HEK293 (cell line): ENCODE data around the gene TBX10.

Experiments used
- CTCF ChIA-PET: fragments of 350-600 bp; formaldehyde crosslinking; extraction: SDS; loops from one replicate; lab custom pipeline; 2021; ENCODE audit warnings: antibody characterized with exemption; lab: Yijun Ruan, JAX
- POLR2A ChIA-PET: fragments of 300-600 bp; formaldehyde crosslinking; extraction: SDS; loops from one replicate; lab custom pipeline; 2020; ENCODE audit warnings: antibody characterized with exemption, inconsistent platforms; lab: Yijun Ruan, JAX
- H3K27ac ChIP-seq: fragments of 200-500 bp; sonication (Bioruptor generic); 2 replicates; pipeline ENCODE4 v1.5.1; 2014; ENCODE audit warnings: low read depth, low read length, control low read depth, inconsistent platforms; ENCODE audit errors: extremely low read depth
- H3K36me3 ChIP-seq, 2 experiments: fragments of 200-500 bp in 1 of 2; sonication (Bioruptor generic) in 1 of 2; 1 replicate in 1 of 2; 2 replicates in 1 of 2; pipeline ENCODE4 v1.5.1; 2014 to 2017; ENCODE audit warnings: inconsistent platforms in 2 of 2, low read length in 2 of 2; ENCODE audit not compliant: control insufficient read depth in 2 of 2, insufficient read depth in 1 of 2
- H3K4me1 ChIP-seq: fragments of 200-500 bp; sonication (Bioruptor generic); 2 replicates; pipeline ENCODE4 v1.5.1; 2014; ENCODE audit warnings: mild to moderate bottlenecking, low read length, inconsistent platforms; ENCODE audit not compliant: control insufficient read depth, insufficient read depth
- H3K4me3 ChIP-seq: 2 replicates; pipeline ENCODE4 v1.5.1; 2011; ENCODE audit warnings: low read depth, mild to moderate bottlenecking, control low read depth, low read length, moderate library complexity
- H3K9me3 ChIP-seq: fragments of 200-500 bp; sonication (Bioruptor generic); 2 replicates; pipeline ENCODE4 v1.5.1; 2014; ENCODE audit warnings: low read depth, low read length, inconsistent platforms; ENCODE audit not compliant: control insufficient read depth, insufficient read depth
- ATF2 ChIP-seq: fragments of 450-650 bp; formaldehyde crosslinking; IDR thresholded peaks from 2 replicates; pipeline ENCODE4 v1.5.1; 2016; ENCODE audit warnings: missing biosample characterization, missing genetic modification characterization, low read depth
- EGR2 ChIP-seq: fragments of 450-650 bp; formaldehyde crosslinking; IDR thresholded peaks from 2 replicates; pipeline ENCODE4 v1.5.1; 2016; ENCODE audit warnings: low read depth, missing biosample characterization, missing genetic modification characterization
- GLIS2 ChIP-seq: fragments of 450-650 bp; formaldehyde crosslinking; IDR thresholded peaks from 2 replicates; pipeline ENCODE4 v1.5.1; 2016; ENCODE audit warnings: missing biosample characterization, missing genetic modification characterization
- SP2 ChIP-seq: fragments of 450-650 bp; formaldehyde crosslinking; IDR thresholded peaks from 2 replicates; pipeline ENCODE4 v1.5.1; 2016; ENCODE audit warnings: missing biosample characterization, missing genetic modification characterization
- TCF7L2 ChIP-seq: IDR thresholded peaks from 2 replicates; pipeline ENCODE4 v1.6.1; 2011; ENCODE audit warnings: low read depth, mild to moderate bottlenecking, inconsistent platforms, low read length, moderate library complexity, borderline replicate concordance
- TRIM28 ChIP-seq: IDR thresholded peaks from 2 replicates; pipeline ENCODE4 v1.6.1; 2011; ENCODE audit warnings: low read length, control low read depth, borderline replicate concordance
- YY2 ChIP-seq: fragments of 450-650 bp; formaldehyde crosslinking; IDR thresholded peaks from 2 replicates; pipeline ENCODE4 v1.5.1; 2016; ENCODE audit warnings: missing biosample characterization, missing genetic modification characterization
- ZFHX2 ChIP-seq: fragments of 450-650 bp; formaldehyde crosslinking; conservative IDR thresholded peaks from 2 replicates; pipeline ENCODE4 v1.5.1; 2016; ENCODE audit warnings: missing biosample characterization, missing genetic modification characterization
- ZNF133 ChIP-seq: fragments of 450-650 bp; formaldehyde crosslinking; IDR thresholded peaks from 2 replicates; pipeline ENCODE4 v1.5.1; 2016; ENCODE audit warnings: missing biosample characterization, missing genetic modification characterization
- ZNF169 ChIP-seq: fragments of 450-650 bp; formaldehyde crosslinking; IDR thresholded peaks from 2 replicates; pipeline ENCODE4 v1.5.1; 2016; ENCODE audit warnings: missing biosample characterization, missing genetic modification characterization
- ZNF211 ChIP-seq: fragments of 450-650 bp; formaldehyde crosslinking; IDR thresholded peaks from 2 replicates; pipeline ENCODE4 v1.5.1; 2016; ENCODE audit warnings: low read depth, missing biosample characterization, missing genetic modification characterization
- ZNF341 ChIP-seq: fragments of 450-650 bp; formaldehyde crosslinking; IDR thresholded peaks from 2 replicates; pipeline ENCODE4; 2016; ENCODE audit warnings: low read depth, missing biosample characterization, missing genetic modification characterization
- ZNF529 ChIP-seq: fragments of 450-650 bp; formaldehyde crosslinking; IDR thresholded peaks from 2 replicates; pipeline ENCODE4 v1.5.1; 2017; ENCODE audit warnings: missing genetic modification characterization, missing biosample characterization; ENCODE audit not compliant: insufficient replicate concordance
- ZNF548 ChIP-seq: fragments of 450-650 bp; formaldehyde crosslinking; IDR thresholded peaks from 2 replicates; pipeline ENCODE4 v1.5.1; 2016; ENCODE audit warnings: missing biosample characterization, missing genetic modification characterization
- ZNF626 ChIP-seq: fragments of 450-650 bp; sonication (Bioruptor Pico); formaldehyde crosslinking; IDR thresholded peaks from 2 replicates; pipeline ENCODE4 v1.5.1; 2018; ENCODE audit warnings: missing biosample characterization, missing genetic modification characterization, inconsistent platforms
- ZNF777 ChIP-seq: fragments of 450-650 bp; formaldehyde crosslinking; IDR thresholded peaks from 2 replicates; pipeline ENCODE4 v1.5.1; 2017; ENCODE audit warnings: missing biosample characterization, missing genetic modification characterization, borderline replicate concordance
- TF ChIP-seq, protein P1 (sequence below): fragments of 450-650 bp; formaldehyde crosslinking; IDR thresholded peaks from 2 replicates; pipeline ENCODE4 v1.5.1; 2016; ENCODE audit warnings: missing biosample characterization, missing genetic modification characterization
- TF ChIP-seq, protein P2 (sequence below): fragments of 450-650 bp; formaldehyde crosslinking; IDR thresholded peaks from 2 replicates; pipeline ENCODE4 v1.5.1; 2016; ENCODE audit warnings: missing biosample characterization, missing genetic modification characterization
- TF ChIP-seq, protein P3 (sequence below): fragments of 450-650 bp; formaldehyde crosslinking; IDR thresholded peaks from 2 replicates; pipeline ENCODE4 v1.5.1; 2016; ENCODE audit warnings: missing biosample characterization, missing genetic modification characterization

TBX10 gene

GRCh38 chr11:67667490-67668191, 28.1 kb upstream of the TBX10 start:
- CTCF ChIA-PET: interaction anchor here (0.5 to 1.1 kb wide), 3 partner anchors 39 to 95 kb away, joined by 3 to 4 read pairs (median 4); no protein-coding TSS in a partner anchor
- POLR2A ChIA-PET: interaction anchor here (0.6 kb wide), 1 partner anchor 582 kb away, joined by 3 read pairs; no protein-coding TSS in a partner anchor
- H3K36me3 ChIP-seq: no peaks in the 10 kb centered on the region
- no peak overlapping the region for H3K4me3 ChIP-seq
- H3K9me3 ChIP-seq: no peaks in the 10 kb centered on the region
- no peak overlapping the region for H3K27ac ChIP-seq
- no peaks in the 10 kb centered on the region for H3K4me1 ChIP-seq
- peak; percentile 54 for TF ChIP-seq GLIS2 (tag by site-specific recombination)
- peak; percentile 82 for TF ChIP-seq ZNF341 (tag by site-specific recombination)
- TF ChIP-seq ZFHX2 (tag by site-specific recombination): peak; percentile 63
- peak; percentile 50 for TF ChIP-seq EGR2 (tag by site-specific recombination)
- TF ChIP-seq ZNF777: no peak

DNA sequence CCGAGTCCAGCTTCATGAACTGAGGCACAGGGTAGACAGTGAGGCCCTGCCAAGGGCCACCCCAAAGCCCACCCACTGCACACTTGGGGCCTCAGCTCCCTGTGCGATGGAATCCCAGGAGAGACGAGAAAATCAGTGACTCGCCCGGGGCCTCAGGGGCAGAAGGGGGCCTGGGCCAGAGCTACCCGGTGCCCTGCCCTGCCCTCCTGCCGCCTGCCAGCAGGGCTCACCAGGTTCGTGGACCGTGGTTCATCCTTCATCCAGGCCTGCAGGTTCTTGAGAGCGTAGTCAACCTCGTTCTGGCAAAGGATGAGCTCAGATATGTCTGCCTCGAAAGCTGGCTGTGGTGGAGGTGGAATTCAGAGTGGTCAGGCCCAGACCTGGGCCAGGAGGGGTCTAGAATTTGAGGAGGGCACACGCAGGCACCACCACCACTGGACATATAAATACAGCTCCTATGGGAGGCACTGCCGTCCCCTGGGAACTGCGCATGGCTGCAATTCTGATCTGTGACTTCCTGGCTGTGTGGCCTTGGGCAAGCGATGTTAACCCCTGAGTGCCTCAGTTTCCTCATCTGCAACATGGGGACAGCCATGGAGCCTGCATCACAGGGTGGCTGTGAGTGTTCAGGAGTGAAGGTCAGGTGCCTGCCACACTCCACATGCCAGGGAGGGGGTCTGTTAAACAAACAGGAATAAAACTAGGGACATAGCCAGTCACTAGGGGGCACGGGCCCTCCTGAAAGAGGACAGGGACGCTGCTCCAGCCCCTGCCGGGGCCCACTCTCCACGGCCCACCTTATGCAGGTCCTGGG, 27.3 kb upstream of the TBX10 start:
- no peaks in the 10 kb centered on the region for H3K36me3 ChIP-seq
- TF ChIP-seq ATF2: no peak
- H3K27ac ChIP-seq: no peak overlapping the region
- H3K4me3 ChIP-seq: no peak overlapping the region
- no peaks in the 10 kb centered on the region for H3K4me1 ChIP-seq
- CTCF ChIA-PET: interaction anchor here (0.5 to 1.1 kb wide), 4 partner anchors 38 to 181 kb away, joined by 3 to 4 read pairs (median 4); no protein-coding TSS in a partner anchor
- POLR2A ChIA-PET: no interaction called here
- H3K9me3 ChIP-seq: no peaks in the 10 kb centered on the region

DNA sequence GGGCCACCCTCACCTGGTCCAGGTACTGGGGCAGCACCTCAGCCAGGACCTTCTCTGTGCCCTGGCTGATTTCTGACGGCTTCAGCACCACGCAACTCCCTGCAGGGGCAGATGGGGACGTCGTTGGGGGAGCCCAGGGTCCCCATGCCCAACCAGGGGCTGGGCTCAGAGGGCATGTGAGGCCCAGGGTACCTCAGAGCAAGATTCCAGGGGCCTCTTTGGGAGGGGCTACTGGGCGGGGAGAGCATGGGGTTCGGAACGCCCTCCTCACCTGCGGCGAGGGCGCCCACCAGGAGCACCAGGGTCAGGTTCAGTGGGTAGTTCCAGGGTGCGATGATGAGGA, 26.7 kb upstream of the TBX10 start:
- Histone ChIP-seq H3K9me3 (no peaks in the 10 kb centered on the region), H3K36me3 (no peaks in the 10 kb centered on the region), H3K4me1 (no peaks in the 10 kb centered on the region), H3K4me3 (no peak overlapping the region), H3K27ac (no peak overlapping the region)
- TF ChIP-seq ZNF133 (tag by site-specific recombination): no peak
- no peak for TF ChIP-seq TRIM28
- TF ChIP-seq ZNF169: no peak
- no peak for TF ChIP-seq YY2 (tag by site-specific recombination)
- TF ChIP-seq, protein P1, sequence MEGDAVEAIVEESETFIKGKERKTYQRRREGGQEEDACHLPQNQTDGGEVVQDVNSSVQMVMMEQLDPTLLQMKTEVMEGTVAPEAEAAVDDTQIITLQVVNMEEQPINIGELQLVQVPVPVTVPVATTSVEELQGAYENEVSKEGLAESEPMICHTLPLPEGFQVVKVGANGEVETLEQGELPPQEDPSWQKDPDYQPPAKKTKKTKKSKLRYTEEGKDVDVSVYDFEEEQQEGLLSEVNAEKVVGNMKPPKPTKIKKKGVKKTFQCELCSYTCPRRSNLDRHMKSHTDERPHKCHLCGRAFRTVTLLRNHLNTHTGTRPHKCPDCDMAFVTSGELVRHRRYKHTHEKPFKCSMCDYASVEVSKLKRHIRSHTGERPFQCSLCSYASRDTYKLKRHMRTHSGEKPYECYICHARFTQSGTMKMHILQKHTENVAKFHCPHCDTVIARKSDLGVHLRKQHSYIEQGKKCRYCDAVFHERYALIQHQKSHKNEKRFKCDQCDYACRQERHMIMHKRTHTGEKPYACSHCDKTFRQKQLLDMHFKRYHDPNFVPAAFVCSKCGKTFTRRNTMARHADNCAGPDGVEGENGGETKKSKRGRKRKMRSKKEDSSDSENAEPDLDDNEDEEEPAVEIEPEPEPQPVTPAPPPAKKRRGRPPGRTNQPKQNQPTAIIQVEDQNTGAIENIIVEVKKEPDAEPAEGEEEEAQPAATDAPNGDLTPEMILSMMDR (tag by site-specific recombination): no peak
- no peak for TF ChIP-seq ZNF626
- no peak for TF ChIP-seq ZNF211
- TF ChIP-seq, protein P2, sequence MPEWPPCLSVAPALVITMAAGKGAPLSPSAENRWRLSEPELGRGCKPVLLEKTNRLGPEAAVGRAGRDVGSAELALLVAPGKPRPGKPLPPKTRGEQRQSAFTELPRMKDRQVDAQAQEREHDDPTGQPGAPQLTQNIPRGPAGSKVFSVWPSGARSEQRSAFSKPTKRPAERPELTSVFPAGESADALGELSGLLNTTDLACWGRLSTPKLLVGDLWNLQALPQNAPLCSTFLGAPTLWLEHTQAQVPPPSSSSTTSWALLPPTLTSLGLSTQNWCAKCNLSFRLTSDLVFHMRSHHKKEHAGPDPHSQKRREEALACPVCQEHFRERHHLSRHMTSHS (tag by site-specific recombination): no peak
- TF ChIP-seq TCF7L2: no peak
- no peak for TF ChIP-seq ZNF529 (tag by site-specific recombination)
- TF ChIP-seq SP2: no peak
- TF ChIP-seq, protein P3, sequence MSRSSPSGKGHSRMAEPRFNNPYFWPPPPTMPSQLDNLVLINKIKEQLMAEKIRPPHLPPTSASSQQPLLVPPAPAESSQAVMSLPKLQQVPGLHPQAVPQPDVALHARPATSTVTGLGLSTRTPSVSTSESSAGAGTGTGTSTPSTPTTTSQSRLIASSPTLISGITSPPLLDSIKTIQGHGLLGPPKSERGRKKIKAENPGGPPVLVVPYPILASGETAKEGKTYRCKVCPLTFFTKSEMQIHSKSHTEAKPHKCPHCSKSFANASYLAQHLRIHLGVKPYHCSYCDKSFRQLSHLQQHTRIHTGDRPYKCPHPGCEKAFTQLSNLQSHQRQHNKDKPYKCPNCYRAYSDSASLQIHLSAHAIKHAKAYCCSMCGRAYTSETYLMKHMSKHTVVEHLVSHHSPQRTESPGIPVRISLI (tag by site-specific recombination): no peak
- TF ChIP-seq ZNF548 (tag by site-specific recombination): no peak
- no peak for TF ChIP-seq ZNF777
- ChIA-PET CTCF (interaction anchor here (0.6 to 1.1 kb wide), 3 partner anchors 52 to 181 kb away, joined by 3 to 4 read pairs (median 3); no protein-coding TSS in a partner anchor), POLR2A (no interaction called here)
